Erythroblast (primary cell): Measurements from ENCODE around the gene FBXO46.

Source experiments
- GATA1 ChIP-seq: IDR thresholded peaks from 2 replicates; pipeline ENCODE4 v1.6.1; 2011; ENCODE audit warnings: low read depth, mild to moderate bottlenecking, control low read depth, low read length, moderate library complexity
- POLR2A ChIP-seq: IDR thresholded peaks from 2 replicates; pipeline ENCODE4 v1.6.1; 2011; ENCODE audit warnings: mild to moderate bottlenecking, low read length

DNA sequence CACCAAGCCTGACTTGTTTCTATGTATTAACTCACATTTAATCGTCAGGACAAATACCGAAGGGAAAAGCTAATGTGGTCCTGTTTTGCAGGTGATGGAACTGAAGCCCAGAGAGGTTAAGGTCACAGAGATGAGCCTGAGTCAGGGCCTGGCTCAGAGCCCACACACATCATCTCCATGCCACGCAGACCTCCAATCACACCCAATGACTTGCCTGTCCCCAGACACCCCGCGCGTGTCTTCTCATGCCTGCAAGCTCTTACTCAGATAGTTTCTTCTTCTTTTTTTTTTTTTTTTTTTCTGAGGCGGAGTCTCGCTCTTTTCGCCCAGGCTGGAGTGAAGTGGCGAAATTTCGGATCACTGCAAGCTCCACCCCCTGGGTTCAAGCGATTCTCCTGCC lies 21.9 kb upstream of the FBXO46 start:
- no peak for TF ChIP-seq POLR2A
- TF ChIP-seq GATA1, result no peak
